WTC11 (cell line): Measurements from ENCODE around the gene SRRM2. TPM values are rescaled to one million over a fixed set of nuclear protein-coding genes. Genes with fewer than 3 reads are reported as not detected.

Experiments
- ATAC-seq: fragments of 200-7000 bp; cut with Tn5 transposase; 2 replicates; pipeline ENCODE4 v1.10.0; 2021; ENCODE audit warnings: mild to moderate bottlenecking, moderate library complexity
- CTCF ChIA-PET: fragments of 300-600 bp; sonication (Branson Sonifier 250); formaldehyde crosslinking; loops from one replicate; lab custom pipeline; 2021; ENCODE audit warnings: antibody characterized with exemption; lab: Charles Lee
- POLR2A ChIA-PET: fragments of 350-600 bp; sonication (Branson Sonifier 250); formaldehyde crosslinking; loops from one replicate; lab custom pipeline; 2021; ENCODE audit warnings: antibody characterized with exemption; lab: Charles Lee
- DNase-seq: peaks from one replicate; pipeline ENCODE4 v3.0.0; 2021; ENCODE audit warnings: low spot score
- H3K27ac Mint-ChIP-seq: 2 replicates; pipeline ENCODE4 v1.8.0; 2021; ENCODE audit warnings: mixed read lengths
- H3K27me3 Mint-ChIP-seq: 2 replicates; pipeline ENCODE4 v1.8.0; 2021; ENCODE audit warnings: low read depth, mild to moderate bottlenecking, moderate library complexity, mixed read lengths
- H3K36me3 Mint-ChIP-seq: 2 replicates; pipeline ENCODE4 v1.8.0; 2021; ENCODE audit warnings: mixed read lengths
- H3K4me1 Mint-ChIP-seq: 2 replicates; pipeline ENCODE4 v1.8.0; 2022; ENCODE audit warnings: mixed read lengths
- H3K4me3 Mint-ChIP-seq: 2 replicates; pipeline ENCODE4 v1.8.0; 2021; ENCODE audit warnings: mild to moderate bottlenecking, moderate library complexity, mixed read lengths
- H3K9me3 Mint-ChIP-seq: 2 replicates; pipeline ENCODE4 v1.8.0; 2021; ENCODE audit warnings: mixed read lengths
- AR ChIP-seq: fragments of 250-450 bp; sonication (Bioruptor Pico); IDR thresholded peaks from 2 replicates; pipeline ENCODE4 v1.9.0; 2021; ENCODE audit warnings: mild to moderate bottlenecking
- ATF6 ChIP-seq: sonication (generic); formaldehyde crosslinking; IDR thresholded peaks from 2 replicates; pipeline ENCODE4 v1.8.1; 2023; ENCODE audit warnings: mild to moderate bottlenecking, missing genetic modification reagents
- E2F4 ChIP-seq: sonication (generic); formaldehyde crosslinking; IDR thresholded peaks from 2 replicates; pipeline ENCODE4 v1.8.1; 2022; ENCODE audit warnings: low read depth, mild to moderate bottlenecking, moderate library complexity, missing genetic modification reagents, borderline replicate concordance
- ETV6 ChIP-seq: sonication (generic); formaldehyde crosslinking; IDR thresholded peaks from 2 replicates; pipeline ENCODE4 v1.8.1; 2022; ENCODE audit warnings: mild to moderate bottlenecking, missing genetic modification reagents
- FOXJ3 ChIP-seq: sonication (generic); formaldehyde crosslinking; IDR thresholded peaks from 2 replicates; pipeline ENCODE4 v1.9.0; 2021; ENCODE audit warnings: missing genetic modification reagents, mild to moderate bottlenecking, borderline replicate concordance
- IRF1 ChIP-seq: sonication (generic); formaldehyde crosslinking; IDR thresholded peaks from 2 replicates; pipeline ENCODE4 v1.8.0; 2023; ENCODE audit warnings: missing genetic modification reagents
- IRF2 ChIP-seq: sonication (generic); formaldehyde crosslinking; IDR thresholded peaks from 2 replicates; pipeline ENCODE4 v1.8.0; 2022; ENCODE audit warnings: low read depth, missing genetic modification reagents, borderline replicate concordance
- MYBL2 ChIP-seq: sonication (generic); formaldehyde crosslinking; IDR thresholded peaks from 2 replicates; pipeline ENCODE4 v1.8.1; 2023; ENCODE audit warnings: mild to moderate bottlenecking, moderate library complexity, missing genetic modification reagents
- NFE2L1 ChIP-seq: sonication (generic); formaldehyde crosslinking; IDR thresholded peaks from 2 replicates; pipeline ENCODE4 v1.8.1; 2023; ENCODE audit warnings: missing genetic modification reagents
- PRRX2 ChIP-seq: fragments of 250-450 bp; sonication (Bioruptor Pico); IDR thresholded peaks from 2 replicates; pipeline ENCODE4 v1.8.0; 2021; ENCODE audit warnings: mild to moderate bottlenecking
- RELA ChIP-seq: sonication (generic); formaldehyde crosslinking; IDR thresholded peaks from 2 replicates; pipeline ENCODE4 v1.8.1; 2022; ENCODE audit warnings: missing genetic modification reagents, mild to moderate bottlenecking, borderline replicate concordance
- RORB ChIP-seq: fragments of 250-450 bp; sonication (Bioruptor Pico); IDR thresholded peaks from 2 replicates; pipeline ENCODE4 v1.9.0; 2021; ENCODE audit warnings: mild to moderate bottlenecking
- TEAD4 ChIP-seq: sonication (generic); formaldehyde crosslinking; IDR thresholded peaks from 2 replicates; pipeline ENCODE4 v1.8.0; 2022; ENCODE audit warnings: mild to moderate bottlenecking, missing genetic modification reagents
- TP53 ChIP-seq: sonication (generic); formaldehyde crosslinking; IDR thresholded peaks from 2 replicates; pipeline ENCODE4 v1.8.1; 2023; ENCODE audit warnings: mild to moderate bottlenecking, missing genetic modification reagents
- USF2 ChIP-seq: sonication (generic); formaldehyde crosslinking; IDR thresholded peaks from 2 replicates; pipeline ENCODE4 v1.8.1; 2023; ENCODE audit warnings: mild to moderate bottlenecking, missing genetic modification reagents, moderate library complexity
- ZNF396 ChIP-seq: fragments of 250-450 bp; sonication (Bioruptor Pico); IDR thresholded peaks from 2 replicates; pipeline ENCODE4 v1.8.0; 2021; ENCODE audit warnings: mild to moderate bottlenecking, moderate library complexity, borderline replicate concordance
- ZSCAN18 ChIP-seq: fragments of 250-450 bp; sonication (Bioruptor Pico); IDR thresholded peaks from 2 replicates; pipeline ENCODE4 v2.1.2; 2022; ENCODE audit warnings: mild to moderate bottlenecking, moderate library complexity
- total RNA-seq: library from RNA; stranded (reverse); gene quantifications from 3 replicates; pipeline ENCODE4 v1.2.3, GENCODE V29; 2021
- TF ChIP-seq, protein P1 (sequence below): fragments of 200-600 bp; IDR thresholded peaks from 2 replicates; pipeline ENCODE4 v1.8.0; 2022; ENCODE audit warnings: antibody characterized with exemption
- TF ChIP-seq, protein P2 (sequence below): sonication (generic); formaldehyde crosslinking; IDR thresholded peaks from 2 replicates; pipeline ENCODE4 v1.8.0; 2022; ENCODE audit warnings: mild to moderate bottlenecking, missing genetic modification reagents

Gene SRRM2
- total RNA-seq, 1 experiment from 2014 or later: 823 TPM

- no peaks in the 10 kb centered on the region for H3K9me3 Mint-ChIP-seq
- H3K27ac Mint-ChIP-seq: peak overlapping the region; percentile 45; the same call in 1 of the 2 replicates
- H3K36me3 Mint-ChIP-seq: peaks cover 6% of the 10 kb centered on the region; the same call in 1 of the 2 replicates
- H3K4me3 Mint-ChIP-seq: peak overlapping the region; percentile 93
- DNase-seq: no peak
- TF ChIP-seq TP53 (CRISPR knock-in tag): no peak
- no peak for TF ChIP-seq IRF2 (CRISPR knock-in tag)
- TF ChIP-seq, protein P1, sequence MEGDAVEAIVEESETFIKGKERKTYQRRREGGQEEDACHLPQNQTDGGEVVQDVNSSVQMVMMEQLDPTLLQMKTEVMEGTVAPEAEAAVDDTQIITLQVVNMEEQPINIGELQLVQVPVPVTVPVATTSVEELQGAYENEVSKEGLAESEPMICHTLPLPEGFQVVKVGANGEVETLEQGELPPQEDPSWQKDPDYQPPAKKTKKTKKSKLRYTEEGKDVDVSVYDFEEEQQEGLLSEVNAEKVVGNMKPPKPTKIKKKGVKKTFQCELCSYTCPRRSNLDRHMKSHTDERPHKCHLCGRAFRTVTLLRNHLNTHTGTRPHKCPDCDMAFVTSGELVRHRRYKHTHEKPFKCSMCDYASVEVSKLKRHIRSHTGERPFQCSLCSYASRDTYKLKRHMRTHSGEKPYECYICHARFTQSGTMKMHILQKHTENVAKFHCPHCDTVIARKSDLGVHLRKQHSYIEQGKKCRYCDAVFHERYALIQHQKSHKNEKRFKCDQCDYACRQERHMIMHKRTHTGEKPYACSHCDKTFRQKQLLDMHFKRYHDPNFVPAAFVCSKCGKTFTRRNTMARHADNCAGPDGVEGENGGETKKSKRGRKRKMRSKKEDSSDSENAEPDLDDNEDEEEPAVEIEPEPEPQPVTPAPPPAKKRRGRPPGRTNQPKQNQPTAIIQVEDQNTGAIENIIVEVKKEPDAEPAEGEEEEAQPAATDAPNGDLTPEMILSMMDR: no peak
- 0 out of 2 replicates have a peak, but pooled peaks have one; percentile 29 for TF ChIP-seq RELA (CRISPR knock-in tag)
- TF ChIP-seq, protein P2, sequence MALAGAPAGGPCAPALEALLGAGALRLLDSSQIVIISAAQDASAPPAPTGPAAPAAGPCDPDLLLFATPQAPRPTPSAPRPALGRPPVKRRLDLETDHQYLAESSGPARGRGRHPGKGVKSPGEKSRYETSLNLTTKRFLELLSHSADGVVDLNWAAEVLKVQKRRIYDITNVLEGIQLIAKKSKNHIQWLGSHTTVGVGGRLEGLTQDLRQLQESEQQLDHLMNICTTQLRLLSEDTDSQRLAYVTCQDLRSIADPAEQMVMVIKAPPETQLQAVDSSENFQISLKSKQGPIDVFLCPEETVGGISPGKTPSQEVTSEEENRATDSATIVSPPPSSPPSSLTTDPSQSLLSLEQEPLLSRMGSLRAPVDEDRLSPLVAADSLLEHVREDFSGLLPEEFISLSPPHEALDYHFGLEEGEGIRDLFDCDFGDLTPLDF: no peak
- TF ChIP-seq IRF1 (CRISPR knock-in tag): no peak
- no peak for TF ChIP-seq NFE2L1 (CRISPR knock-in tag)
- TF ChIP-seq MYBL2: no peak
- no peak for TF ChIP-seq ZNF396 (CRISPR knock-in tag)
- no peak for TF ChIP-seq RORB
- TF ChIP-seq USF2: 0 out of 2 replicates have a peak, but pooled peaks have one; percentile 9
- peaks cover 10% of the 10 kb centered on the region for H3K27me3 Mint-ChIP-seq
- H3K4me1 Mint-ChIP-seq: peaks cover 23% of the 10 kb centered on the region
- ChIA-PET CTCF (interaction anchor here (0.5 to 2.2 kb wide), 4 partner anchors 19 to 228 kb away, joined by 3 to 8 read pairs (median 4); partner anchors contain the start of gene PRSS41), POLR2A (interaction anchor here (0.6 kb wide), 1 partner anchor 138 kb away, joined by 5 read pairs; no protein-coding TSS in a partner anchor)
- ATAC-seq: no peak
Measured at GRCh38 chr16:2779151-2779920, 26.9 kb downstream of the SRRM2 start.

DNA sequence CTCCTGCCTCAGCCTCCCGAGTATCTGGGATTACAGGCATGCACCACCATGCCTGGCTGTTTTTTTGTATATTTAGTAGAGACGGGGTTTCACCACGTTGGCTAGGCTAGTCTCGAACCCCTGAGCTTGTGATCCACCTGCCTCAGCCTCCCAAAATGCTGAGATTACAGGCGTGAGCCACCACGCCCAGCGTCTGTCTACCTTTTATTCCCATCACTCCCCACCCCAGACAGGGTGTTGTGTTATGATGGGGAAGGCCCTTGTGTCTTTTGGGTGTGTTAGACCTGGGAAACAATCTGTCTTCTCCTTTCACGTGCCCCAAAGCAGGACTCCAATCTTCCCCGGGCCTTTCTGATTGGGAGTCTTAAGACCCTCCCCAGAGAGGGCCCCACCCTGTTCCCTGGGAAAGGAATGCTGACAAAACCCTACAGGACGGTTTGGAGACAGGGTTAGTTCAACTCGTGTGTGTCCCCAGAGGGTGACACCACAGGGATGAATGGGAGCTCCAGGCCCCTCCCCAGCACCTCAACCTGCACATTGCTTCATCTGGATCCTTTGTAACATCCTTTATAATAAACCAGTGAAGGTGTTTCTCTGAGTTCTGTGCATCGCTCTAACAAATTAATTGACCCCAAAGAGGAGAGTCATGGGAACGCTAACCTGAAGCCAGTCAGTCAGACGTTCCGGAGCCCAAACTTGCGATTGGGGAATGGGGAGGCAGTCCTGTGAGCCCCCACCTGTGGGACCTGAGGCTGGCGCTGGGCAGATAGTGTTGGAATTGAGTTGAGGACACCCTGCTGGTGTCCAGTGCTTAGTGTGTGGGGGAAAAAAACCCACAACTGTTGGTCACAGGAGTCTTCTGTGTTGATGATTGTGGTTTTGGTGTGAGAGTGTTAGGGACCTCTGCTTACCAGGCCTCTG, 27.8 kb downstream of the SRRM2 start:
- Mint-ChIP-seq H3K27ac (peak overlapping the region; percentile 45; the same call in 1 of the 2 replicates), H3K27me3 (peaks cover 19% of the 10 kb centered on the region), H3K36me3 (no peaks in the 10 kb centered on the region; the same call in 1 of the 2 replicates), H3K4me3 (peak overlapping the region; percentile 25; the same call in 1 of the 2 replicates), H3K9me3 (no peaks in the 10 kb centered on the region), H3K4me1 (peaks cover 23% of the 10 kb centered on the region)
- POLR2A ChIA-PET: interaction anchor here (0.6 kb wide), 1 partner anchor 137 kb away, joined by 5 read pairs; no protein-coding TSS in a partner anchor
- CTCF ChIA-PET: interaction anchor here (0.6 to 2.2 kb wide), 3 partner anchors 18 to 229 kb away, joined by 3 to 8 read pairs (median 3); partner anchors contain the start of gene PRSS41
- DNase-seq (peak; percentile 10), ATAC-seq (no peak)
- TF ChIP-seq ATF6 (no peak), AR (CRISPR knock-in tag) (no peak), ETV6 (CRISPR knock-in tag) (no peak), PRRX2 (CRISPR knock-in tag) (no peak), TEAD4 (CRISPR knock-in tag) (no peak), MYBL2 (no peak), FOXJ3 (CRISPR knock-in tag) (no peak), E2F4 (no peak), ZSCAN18 (CRISPR knock-in tag) (no peak)
